Activated T-cell treated with anti-CD3 and anti-CD28 coated beads for 48 hours (primary cell): Measurements from ENCODE around the gene GRIP2.
"Not testable (repeated sequence)": the region's sequence is repeated elsewhere in the genome, so short reads cannot be mapped to it uniquely, and the experiment has no call there.

Experiments
- DNase-seq: peaks from one replicate; pipeline ENCODE4 v3.0.0-alpha.2; 2020; ENCODE audit warnings: low read depth

GRIP2 gene

DNA sequence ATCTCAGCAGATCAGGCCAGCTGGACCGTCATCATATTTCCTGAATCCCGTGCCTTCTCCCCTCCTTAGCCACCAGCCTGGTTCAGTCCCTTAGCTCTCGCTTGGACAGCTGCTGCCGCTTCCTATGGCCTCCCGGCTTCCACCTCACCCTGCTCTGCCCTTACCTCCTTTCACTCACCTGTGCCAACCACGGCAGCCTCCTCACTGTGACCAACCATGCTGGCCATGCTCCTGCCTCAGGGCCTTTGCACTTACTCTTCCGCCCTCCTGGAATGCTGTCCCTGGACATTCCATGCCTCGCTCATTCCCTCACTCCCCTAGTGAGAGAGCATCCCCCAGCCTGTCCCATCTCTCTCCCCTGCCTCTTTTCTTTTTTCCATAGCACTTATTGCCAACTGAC, 19.2 kb downstream of the GRIP2 start:
- DNase-seq: no peak

DNA sequence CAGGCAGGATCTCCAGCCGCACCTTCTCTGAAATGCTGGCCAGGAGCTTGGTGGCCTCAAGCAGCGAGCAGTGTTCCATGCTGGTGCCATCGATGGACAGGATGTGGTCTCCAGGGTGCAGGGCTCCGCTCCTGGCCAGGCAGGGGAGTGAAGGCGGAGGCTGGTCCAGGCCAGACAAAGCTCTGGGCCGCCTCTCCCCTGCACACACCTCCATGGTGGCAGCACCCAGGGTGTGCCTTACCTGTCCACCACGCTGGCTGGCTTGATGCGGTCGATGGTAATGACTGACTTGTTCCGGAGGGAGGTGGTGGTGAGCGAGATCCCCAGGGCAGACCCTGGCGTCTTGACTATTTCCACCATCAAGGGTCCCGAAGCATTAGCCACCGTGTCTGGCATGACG, 20.0 kb downstream of the GRIP2 start:
- DNase-seq: no peak

DNA sequence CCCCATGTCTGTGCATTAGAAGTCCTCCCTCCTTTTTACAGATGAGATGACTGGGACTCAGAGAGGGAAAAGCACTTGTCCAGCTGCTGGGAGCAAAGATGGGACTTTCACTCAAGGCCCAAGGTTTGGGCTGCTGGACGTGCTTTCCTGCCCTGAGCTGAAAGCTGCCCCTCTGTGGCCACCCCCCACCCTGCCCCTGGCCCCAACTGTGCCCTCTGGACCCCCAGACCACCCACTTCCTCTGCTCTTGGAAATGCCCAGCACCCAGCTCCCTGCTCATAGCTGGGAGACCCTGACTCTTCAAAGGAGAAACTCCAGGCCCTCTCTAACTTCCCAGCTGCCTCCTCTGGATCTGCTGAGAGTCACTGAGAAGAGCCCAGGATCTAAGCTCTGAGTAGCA, 20.7 kb downstream of the GRIP2 start:
- no peak for DNase-seq

DNA sequence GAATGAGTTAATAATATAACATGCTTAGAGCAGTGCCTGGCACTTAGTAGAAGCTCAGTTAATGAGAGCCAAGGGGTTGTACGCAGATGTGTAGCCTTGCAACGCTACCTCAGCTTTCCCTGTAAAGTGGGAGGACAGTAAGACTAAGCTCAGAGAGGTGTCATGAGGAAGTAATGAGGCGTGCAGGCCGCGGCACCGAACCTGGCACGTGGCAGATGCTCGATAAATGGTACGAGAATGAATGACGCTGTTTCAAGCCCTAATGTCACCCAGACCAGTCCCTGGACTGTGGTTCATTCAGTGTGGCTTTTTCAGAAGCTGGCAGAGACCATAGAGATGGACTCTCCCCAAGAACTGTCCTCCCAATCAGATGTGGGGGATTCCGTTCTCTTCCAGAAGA, 21.2 kb downstream of the GRIP2 start:
- DNase-seq: no peak

DNA sequence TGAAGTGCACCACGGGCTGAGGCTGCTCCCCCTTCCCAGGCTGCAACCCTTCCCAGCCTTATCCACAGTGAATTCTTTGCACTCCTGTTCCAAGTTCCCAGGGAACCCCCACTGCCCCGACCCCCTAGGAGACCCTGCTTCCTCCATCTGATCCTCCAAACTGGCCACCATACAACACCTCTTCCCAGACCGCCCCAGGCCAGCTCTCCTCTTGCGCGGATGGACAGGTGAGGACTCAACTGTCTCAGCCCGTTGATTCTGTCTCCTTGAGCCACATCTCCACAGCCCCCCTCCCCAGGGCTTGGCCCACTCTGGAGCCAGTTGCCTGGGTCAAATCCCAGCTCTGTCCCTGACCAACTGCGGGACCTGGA, 21.7 kb downstream of the GRIP2 start:
- DNase-seq: no peak

DNA sequence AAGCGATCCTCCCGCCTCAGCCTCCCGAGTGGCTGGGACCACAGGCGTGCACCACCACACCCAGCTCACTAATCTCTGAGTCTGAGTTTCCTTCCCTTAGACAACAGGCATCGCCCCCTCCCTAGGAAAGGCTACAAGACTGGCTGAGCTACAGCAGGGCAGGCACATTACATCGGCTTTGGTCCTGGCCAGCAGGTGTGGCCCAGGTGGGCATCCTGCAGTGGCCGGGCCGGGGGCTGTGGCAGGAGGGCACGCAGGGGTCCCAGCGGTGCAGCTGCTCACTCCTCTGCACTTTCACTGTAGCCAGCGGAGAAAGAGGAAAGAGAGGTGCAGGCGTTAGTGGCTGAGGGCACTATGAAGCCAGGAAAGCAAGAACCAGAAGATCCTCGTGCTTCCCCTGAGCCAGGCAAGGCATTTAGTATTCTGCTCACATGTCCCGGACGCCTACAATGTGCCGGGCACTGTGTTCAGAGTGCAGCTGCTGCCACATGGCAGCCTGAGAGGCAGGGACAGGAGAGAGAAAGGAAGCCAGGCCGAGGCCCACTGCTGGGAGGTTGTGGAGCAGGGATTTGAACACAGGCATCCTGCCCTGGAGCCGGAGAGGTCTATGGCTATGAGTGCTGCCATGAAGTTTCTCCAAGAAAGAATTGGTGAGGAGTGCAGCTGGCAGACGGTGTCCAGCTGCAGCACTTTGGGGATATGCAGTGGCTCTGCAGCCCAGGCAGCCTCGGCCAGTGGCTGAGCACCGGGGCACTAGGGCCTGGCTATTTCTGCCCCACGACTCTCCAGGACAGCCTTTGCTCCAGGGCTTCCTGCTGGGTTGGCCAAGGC, 22.3 kb downstream of the GRIP2 start:
- DNase-seq: no peak

DNA sequence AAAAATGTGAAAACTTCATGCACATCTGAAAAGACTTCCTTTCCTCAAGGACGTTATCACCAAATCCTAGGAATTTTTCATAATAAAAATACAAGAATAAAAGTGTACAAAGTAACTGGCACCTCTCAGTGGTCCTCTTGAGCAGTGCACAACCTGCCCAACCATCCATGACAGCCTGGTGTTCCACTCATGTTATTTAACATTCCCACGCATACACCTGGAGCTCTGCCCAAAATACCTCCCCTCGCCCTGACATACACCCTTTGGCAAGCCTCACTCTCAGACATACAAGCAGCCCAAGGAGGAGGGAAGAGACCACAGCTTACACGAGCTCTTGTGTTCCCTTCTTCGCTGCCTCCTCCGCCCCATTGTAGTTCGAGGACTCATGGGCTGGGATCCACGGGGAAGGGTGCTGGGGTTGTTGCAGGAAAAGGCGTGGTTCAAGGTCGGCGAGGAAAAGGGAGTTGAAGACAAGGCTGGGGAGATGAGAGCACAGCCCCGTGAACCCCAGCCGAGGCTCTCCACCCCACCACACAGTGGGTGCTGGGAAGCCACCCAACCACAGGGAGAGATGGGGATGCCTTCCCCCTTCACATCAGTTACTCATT, 23.3 kb downstream of the GRIP2 start:
- no peak for DNase-seq

DNA sequence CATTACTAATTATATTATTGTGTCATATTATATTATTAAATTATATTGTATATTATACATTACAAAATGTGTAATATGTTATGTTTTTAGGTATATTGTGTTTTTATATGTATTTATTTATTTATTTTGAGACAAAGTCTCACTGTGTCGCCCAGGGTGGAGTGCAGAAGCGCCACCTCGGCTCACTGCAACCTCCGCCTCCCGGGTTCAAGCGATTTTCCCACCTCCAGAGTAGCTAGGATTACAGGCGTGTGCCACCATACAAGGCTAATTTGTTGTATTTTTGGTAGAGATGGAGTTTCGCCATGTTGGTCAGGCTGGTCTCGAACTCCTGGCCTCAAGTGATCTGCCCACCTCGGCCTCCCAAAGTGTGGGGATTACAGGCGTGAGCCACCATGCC, 24.6 kb downstream of the GRIP2 start:
- not testable (repeated sequence) for DNase-seq

DNA sequence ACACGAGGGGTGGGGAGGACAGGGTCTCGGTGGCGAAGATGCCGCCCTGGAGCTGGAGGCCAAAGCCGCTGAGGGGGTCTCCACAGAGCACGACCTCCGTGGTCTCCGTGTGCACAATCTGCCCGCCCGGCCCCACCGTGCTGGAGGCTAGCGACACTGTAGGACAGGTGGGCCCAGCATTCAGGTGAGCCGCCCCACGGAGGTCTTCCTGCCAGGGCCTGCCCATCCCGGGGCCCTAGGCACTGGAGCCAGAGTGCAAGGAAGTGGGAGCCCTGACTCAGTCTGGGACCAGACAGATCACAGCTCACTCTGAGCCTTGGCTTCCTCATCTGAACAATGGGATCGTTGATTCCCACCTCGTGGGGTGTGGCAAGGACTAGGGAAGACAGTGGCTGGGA, 25.8 kb downstream of the GRIP2 start:
- DNase-seq: no peak

DNA sequence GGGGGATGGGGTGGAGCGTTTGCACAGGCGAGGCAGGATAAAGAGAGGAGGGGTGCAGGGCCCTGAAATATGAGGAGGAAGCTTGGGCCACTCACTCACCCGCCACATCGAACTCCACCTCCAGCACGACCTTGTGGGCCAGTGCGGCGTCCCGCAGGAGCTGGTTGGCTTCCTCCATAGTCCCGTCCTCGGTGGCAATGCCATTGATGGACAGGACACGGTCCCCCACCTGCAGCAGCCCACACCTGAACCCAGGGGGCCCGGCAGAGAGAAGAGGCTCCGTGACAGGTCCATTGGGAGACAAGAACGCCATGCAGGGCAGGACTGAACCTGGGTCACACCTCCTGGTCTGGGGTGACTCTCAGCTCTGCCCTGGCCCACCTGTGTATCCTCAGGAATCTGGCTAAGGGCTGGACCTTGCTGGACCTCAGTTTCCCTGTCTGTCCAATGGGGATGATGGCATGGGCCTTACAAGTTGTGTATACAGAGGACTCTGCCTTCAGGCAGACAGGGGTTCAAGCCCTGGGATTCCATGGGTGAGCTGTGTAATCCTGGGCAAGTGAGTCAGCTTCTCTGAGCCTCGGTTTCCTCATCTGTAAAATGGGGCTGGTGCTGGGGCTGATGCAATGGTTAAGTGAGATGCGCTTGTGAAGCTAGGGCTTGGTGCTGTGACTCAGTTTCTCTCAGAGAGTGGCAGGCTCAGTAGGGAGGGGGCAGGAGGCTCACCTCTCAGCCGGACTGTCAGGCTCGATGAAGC, 26.4 kb downstream of the GRIP2 start:
- no peak for DNase-seq

DNA sequence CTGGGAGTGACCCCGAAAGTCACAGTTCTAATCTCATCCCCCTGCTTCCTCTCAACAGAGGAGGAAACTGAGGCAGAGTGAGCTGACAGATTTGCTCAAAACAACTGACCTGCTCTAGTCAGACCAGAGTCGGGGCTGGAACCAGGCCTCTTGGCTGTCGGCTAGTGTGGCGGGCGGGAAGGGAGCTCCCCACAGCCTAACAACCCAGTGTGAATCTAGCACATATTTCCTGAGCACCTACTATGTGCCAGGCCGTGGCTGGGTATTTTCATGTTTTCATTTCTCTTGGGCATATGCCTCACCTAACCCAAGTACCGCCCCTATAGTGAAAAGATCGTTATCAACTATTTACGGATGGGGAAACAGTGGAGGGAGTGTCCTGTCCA, 27.2 kb downstream of the GRIP2 start:
- no peak for DNase-seq

DNA sequence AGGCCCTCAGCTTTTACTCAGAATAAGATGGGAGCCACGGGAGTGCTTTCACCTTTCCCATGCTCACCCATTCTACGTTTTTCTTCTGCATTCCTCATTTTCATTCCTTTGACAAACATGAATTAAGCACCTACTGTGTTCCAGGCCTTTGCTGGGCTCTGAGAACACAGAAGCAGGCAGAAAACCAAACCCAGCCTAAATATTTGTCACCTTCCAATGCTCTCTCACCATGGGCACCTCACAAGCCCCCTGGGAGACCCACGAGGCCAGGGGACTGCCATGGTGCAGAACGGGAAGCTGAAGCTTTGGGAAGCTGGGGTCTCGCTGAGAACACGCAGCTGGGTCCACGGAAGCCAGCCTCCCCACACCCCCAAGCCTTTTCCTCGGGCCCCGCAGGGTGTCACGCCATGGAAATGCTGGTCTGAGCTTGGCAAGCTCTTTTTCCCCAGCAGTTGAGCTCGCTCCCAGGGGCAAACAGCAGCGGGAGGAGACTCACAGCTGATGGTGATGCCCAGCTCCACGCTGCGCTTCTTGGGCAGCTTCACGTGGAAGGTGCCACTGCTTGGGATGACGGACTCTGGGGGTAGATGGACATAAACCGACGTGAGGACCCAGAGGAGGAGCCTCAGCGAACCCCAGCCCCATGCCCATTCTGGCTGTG, 27.7 kb downstream of the GRIP2 start:
- no peak for DNase-seq

DNA sequence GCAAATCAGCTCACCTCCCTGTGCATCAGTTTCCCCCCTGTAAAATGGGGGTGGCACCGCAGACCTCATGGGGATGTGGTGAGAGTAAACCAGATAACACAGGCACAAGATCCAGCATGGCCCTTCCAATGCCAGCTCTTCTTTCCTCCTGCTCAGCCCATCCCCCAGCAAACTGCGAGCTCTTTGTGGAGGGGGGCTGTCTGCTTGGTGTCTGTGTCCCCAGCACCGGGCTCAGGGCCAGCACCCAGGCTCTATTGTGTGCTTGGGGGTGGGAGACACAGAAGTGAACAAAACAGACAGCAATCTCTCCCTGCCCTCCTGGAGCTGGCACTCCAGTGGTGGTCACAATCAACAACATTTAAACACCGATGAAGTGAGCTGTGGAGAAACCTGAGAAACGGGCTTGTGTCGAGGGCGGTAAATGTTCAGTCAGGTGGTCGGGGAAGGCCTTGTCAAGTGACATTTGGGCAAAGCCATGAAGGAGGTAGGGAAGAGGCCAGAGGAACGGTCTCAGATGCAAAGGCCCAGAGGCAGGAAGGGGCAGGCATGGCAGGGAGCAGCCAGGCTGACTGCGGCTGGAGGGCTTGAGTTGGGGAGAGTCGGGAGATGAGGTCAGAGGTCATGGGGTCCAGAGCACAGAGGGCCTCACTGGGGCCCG, 28.4 kb downstream of the GRIP2 start:
- DNase-seq: no peak

DNA sequence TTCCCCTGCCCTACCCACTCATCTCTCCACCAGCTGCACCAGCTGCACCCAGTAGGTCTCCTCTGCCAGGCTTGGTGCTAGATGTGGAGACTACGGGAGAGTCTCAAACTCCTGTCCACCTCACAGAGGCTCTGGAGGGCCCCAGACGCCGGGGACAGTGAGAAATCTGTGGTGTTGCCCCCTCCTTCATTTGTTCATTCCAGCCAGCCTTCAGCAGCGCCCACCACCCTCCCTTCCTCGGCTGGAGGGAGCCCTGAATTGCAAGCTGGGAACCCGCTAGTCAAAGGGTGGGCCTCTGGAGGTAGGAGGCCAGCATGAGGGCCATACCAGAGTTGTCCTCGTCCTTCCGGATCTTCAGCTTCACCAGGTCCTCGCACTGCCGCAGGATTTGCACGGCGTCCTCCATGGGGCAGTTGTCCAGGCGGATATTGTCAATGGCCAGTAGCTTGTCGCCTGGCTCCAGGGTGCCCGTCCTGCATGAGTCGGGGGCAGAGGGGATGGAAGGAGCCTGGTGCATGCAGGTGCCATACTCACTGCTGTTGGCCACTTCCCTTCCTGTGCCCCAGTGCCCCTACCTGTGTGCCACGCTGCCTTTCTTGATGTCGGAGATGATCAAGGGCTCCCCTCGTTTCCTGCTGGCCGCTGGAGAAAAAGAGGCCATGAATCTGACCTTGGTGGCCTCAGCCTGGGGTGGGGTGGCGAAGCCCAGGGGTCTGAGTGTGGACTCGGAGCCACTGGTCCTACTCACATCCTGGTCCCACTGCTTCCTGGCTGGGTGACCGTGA, 29.1 kb downstream of the GRIP2 start:
- no peak for DNase-seq

DNA sequence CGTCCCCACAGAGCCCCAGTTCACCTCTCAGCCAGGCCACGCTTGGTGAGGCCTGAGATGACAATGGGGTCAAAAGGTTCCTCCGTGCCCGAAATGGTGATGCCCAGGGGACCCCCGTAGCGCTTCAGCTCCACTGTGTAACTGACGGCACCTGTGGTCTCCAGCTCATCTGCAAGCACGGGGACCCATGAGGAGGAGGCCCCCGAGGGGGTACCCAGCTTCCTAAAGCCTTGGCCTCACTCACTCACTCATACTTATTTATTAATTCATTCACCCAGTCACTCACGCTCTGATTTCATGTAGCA, 30.4 kb downstream of the GRIP2 start:
- no peak for DNase-seq

DNA sequence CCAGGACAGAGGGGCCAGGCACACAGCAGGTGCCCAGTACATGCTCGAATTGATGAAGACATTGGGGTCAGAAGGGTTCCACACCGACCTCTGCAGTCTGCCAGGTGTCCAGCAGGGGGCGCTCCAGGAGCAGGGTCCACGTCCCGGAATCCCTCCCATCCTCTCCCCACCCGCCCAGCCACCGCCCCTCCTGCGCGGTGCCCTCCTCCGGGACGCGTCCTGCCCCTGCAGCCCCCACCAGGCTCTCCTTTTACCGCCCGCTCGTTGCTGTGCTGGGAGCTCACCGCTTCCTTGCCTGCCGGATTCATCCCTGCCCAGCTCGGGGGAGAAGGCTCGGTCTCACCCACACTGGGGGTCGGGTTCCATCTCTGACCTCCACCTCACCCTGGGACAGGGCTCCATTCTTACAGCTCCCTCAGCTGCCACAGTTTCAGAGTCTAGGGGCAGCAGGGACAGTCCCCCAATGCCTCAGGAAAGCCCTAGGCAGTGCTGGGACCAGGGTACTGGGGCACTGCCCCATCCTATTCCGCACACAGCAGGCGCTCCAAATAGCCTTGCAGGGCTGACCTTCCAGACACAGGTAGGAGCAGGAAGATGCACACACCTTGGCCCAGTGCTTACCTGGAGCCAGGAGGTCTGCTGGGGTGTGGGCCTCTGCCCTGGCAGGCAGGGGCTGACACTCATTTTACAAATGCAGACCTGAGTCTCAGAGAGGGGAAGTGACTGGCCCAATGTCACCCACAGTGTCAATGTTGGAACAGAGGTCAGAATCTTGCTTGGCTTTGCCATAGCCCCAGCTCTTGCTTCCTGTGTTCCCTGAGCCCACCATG, 31.0 kb downstream of the GRIP2 start:
- peak; percentile 70 for DNase-seq

DNA sequence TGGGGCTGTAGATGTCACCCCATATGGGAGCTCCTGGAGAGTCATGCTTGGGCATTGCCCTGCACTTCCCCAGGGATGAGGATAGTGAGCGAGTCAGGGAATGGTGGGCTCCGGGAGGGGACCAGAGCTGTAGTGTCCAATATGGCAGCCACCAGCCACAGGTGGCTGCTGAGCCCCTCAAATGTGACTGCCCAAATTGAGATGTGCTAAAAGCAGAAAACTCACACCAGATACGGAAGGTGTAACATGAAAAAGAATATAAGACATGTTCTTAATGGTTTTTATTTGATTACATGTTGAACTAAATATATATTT, 31.7 kb downstream of the GRIP2 start:
- DNase-seq: no peak

DNA sequence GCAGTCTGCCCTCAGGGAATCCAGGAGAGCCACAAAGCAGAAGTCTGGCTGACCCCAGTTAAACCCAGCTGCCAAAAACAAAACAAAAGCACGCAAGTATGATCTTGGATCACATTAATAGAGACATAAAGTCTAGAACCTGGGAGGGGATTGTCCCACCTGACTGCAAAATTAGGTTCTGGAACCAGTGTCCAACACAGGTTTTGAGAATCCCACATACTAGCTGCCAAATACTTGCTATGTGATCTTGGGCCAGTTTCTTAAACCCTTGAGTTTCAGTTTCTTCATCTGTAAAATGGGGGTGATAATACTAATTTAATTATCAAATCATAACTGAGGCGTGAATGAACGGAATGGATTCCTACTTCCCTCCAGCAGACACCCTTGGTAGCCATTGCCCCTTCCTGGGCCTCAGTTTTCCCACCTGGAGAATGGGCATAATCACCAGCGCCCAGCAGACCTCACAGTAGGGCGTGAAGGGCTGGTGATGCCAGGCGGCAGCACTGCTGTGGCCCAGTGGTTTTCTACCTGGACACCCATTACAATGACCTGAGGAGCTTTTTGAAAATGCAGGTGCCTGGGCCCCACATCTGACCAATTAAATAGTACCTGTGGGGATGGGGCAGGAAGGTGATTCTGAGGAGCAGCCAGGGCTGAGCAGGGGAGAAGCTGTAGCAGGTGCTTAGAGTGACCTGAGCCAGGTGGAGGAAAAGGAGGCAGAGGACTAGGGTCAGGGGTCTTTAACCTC, 32.2 kb downstream of the GRIP2 start:
- no peak for DNase-seq

DNA sequence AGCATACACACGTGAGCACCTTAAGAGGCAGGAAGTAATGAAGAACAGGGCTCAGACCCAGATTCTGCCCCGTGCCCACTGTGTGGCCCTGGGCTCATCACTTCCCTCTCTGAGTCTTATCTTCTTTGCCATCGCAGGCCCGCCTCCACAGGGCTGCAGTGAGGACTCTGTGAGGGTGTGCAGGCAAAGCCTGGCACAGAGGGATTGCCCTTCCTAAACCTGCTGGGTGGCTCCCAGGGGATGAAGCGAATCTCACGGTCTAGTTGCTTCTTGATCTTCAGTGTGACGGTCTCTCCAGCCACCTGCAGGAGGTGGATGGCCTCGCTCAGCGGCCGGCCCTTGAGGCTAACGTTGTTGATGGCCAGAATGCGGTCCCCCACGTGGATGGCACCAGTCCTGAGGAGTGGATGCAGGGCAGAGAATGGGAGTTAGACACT, 32.8 kb downstream of the GRIP2 start:
- no peak for DNase-seq
